A549 (cell line): Measurements from ENCODE around the gene CPT1A.

ENCODE experiments used
- CTCF ChIP-seq: fragments of >200 bp; sonication (Bioruptor Twin); formaldehyde crosslinking; IDR thresholded peaks from 3 replicates; pipeline ENCODE4 v1.5.1; 2016
- POLR2A ChIP-seq: IDR thresholded peaks from 2 replicates; pipeline ENCODE4 v1.6.1; 2012; ENCODE audit warnings: mild to moderate bottlenecking, low read length

GRCh38 chr11:68867066-68867465, 25.4 kb upstream of the CPT1A start:
- no peak for TF ChIP-seq CTCF
- no peak for TF ChIP-seq POLR2A
